Stomach (tissue), 4 donors: Measurements from ENCODE around the gene DLG2.

Experiments
- EP300 ChIP-seq: sonication (generic); formaldehyde crosslinking; IDR thresholded peaks from one replicate; pipeline ENCODE4 v1.6.1; 2017; ENCODE audit warnings: antibody characterized with exemption
- TF ChIP-seq, protein P1 (sequence below), 7 experiments: fragments of 450-650 bp in 4 of 7; fragments of 200-600 bp in 3 of 7; sonication (generic) in 3 of 7; IDR thresholded peaks; one replicate each; pipeline ENCODE4 v1.5.1; 2016 to 2019; ENCODE audit warnings: antibody characterized with exemption in 7 of 7, control low read depth in 2 of 7, mild to moderate bottlenecking in 1 of 7

GRCh38 chr11:85238906-85239305 is 388.2 kb downstream of the DLG2 start:
- TF ChIP-seq, protein P1, sequence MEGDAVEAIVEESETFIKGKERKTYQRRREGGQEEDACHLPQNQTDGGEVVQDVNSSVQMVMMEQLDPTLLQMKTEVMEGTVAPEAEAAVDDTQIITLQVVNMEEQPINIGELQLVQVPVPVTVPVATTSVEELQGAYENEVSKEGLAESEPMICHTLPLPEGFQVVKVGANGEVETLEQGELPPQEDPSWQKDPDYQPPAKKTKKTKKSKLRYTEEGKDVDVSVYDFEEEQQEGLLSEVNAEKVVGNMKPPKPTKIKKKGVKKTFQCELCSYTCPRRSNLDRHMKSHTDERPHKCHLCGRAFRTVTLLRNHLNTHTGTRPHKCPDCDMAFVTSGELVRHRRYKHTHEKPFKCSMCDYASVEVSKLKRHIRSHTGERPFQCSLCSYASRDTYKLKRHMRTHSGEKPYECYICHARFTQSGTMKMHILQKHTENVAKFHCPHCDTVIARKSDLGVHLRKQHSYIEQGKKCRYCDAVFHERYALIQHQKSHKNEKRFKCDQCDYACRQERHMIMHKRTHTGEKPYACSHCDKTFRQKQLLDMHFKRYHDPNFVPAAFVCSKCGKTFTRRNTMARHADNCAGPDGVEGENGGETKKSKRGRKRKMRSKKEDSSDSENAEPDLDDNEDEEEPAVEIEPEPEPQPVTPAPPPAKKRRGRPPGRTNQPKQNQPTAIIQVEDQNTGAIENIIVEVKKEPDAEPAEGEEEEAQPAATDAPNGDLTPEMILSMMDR (IDR thresholded peaks at IDR 0.05), result no peak
- no peak for TF ChIP-seq EP300
